GM18867 (cell line): ENCODE data around the gene PFKFB3.

ENCODE experiments used
- ATAC-seq: cut with Tn5 transposase; IDR thresholded peaks from one replicate; pipeline ENCODE4 v1.9.1; 2021; ENCODE audit warnings: mild to moderate bottlenecking, moderate library complexity; ENCODE audit not compliant: unreplicated experiment

The PFKFB3 gene

DNA sequence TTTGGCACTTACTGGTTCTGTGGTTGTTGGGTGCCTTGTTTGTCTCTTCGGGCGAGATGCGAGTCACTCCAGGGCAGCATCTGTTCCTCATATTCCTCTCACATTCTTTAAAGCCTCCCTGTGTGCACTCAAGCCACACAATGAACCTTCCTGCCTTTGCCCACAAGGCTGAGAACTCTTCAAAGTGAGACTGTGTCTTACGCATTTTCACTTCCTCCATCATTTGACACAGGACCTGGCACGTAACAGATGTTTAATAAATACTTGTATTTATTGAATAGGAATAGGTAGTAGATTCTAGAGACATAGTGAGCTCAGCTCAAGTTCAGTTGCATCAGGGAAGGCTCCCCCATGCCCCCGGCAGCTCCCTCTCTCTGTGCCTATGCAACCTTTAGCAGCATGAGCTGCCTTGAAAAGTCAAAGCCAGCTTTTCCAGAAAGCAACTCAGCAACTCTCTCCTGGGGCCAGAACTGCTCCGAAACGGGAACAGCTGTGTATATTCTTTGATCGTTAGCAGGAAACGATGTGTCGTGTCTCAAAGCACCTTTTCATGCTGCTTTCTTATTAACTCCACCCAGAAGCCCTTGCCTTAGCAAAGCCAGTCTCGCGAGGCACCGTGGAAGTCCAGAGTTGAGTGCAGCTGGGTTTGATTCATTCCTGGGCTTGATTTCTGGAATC is 97.5 kb downstream of the PFKFB3 start:
- peak; percentile 89 for ATAC-seq

DNA sequence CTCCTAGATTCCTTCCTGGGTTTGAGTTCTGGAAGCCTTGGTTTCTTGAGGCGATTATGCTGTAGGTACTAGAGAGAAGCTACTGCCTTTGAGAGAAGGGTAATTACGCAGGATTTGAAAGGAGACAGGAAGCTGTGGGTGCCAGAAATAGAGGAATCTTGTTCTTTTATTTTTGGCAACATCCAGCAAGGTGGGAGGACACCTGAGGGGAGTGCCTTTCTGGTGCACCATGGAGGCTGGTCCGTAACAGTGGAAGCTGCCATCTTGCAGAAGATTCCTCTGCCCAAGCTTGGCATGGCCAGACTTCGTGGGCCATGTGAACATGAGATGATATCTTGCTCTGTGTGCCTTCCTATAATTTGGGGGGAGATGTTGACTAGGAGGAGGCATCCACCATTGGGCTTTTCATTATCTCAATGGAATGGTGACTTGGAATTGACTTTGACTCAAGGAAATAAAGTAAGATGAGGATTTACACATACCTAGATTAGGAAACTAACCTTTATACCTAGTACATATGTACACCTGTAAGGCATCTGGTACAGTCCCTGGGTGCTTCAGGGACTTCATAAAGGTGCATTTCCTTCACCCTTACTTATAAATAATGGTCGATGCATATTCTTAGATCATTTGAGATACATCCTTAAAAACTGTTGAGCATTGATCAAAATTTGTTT is 98.2 kb downstream of the PFKFB3 start:
- ATAC-seq, result no peak

DNA sequence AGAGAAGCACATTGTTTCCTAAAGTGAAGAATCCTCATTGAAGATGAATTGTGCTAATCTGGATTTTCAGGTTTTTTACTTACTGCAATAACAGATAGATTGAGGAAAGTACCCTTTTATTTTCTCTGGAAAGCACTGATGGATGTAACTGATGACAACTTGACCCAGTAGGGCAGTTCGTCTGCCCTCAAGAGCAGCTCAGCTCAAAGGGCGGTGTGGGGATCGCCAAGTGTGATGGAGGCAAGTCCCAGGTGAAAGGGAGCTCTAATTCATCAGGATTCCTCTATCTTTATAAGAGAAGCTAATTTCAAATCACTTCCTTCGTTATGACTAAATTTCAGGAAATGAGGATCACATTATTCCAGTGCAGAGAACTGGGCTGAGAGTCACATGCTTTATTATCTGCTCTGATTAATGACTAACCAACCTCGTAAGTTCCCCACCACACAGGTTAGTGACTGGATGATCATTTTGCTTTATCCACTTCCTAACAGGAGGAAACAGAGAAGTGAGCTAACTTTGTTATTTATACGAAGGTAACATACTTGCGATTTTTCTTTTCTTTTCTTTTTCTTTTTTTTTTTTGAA is 98.8 kb downstream of the PFKFB3 start:
- no peak for ATAC-seq
